IMR-90 (cell line): ENCODE results near the gene TRAPPC8.

ENCODE experiments used
- CEBPB ChIP-seq: IDR thresholded peaks from 2 replicates; pipeline ENCODE4 v1.6.1; 2012; ENCODE audit warnings: low read depth, low read length, improper control_type of control experiment
- ELK1 ChIP-seq: fragments of 150-350 bp; IDR thresholded peaks from 2 replicates; pipeline ENCODE4 v1.6.1; 2016; ENCODE audit warnings: low read depth, mild to moderate bottlenecking, low read length, moderate library complexity, borderline replicate concordance
- MAZ ChIP-seq: IDR thresholded peaks from 2 replicates; pipeline ENCODE4 v1.6.1; 2012; ENCODE audit warnings: low read depth, mild to moderate bottlenecking, low read length, improper control_type of control experiment, moderate library complexity, borderline replicate concordance
- MXI1 ChIP-seq: IDR thresholded peaks from 2 replicates; pipeline ENCODE4 v1.6.1; 2012; ENCODE audit warnings: low read depth, mild to moderate bottlenecking, low read length, moderate library complexity, borderline replicate concordance
- POLR2A ChIP-seq: IDR thresholded peaks from 2 replicates; pipeline ENCODE4 v1.6.1; 2012; ENCODE audit warnings: mild to moderate bottlenecking, low read depth, low read length
- RAD21 ChIP-seq: IDR thresholded peaks from 2 replicates; pipeline ENCODE4 v1.6.1; 2012; ENCODE audit warnings: low read length, improper control_type of control experiment
- RCOR1 ChIP-seq: IDR thresholded peaks from 2 replicates; pipeline ENCODE4 v1.6.1; 2012; ENCODE audit warnings: mild to moderate bottlenecking, low read length, improper control_type of control experiment; ENCODE audit not compliant: insufficient replicate concordance
- RFX5 ChIP-seq: IDR thresholded peaks from 2 replicates; pipeline ENCODE4 v1.8.0; 2012; ENCODE audit warnings: low read depth, mild to moderate bottlenecking, low read length, moderate library complexity
- SMC3 ChIP-seq: fragments of 150-350 bp; IDR thresholded peaks from 2 replicates; pipeline ENCODE4 v1.6.1; 2016; ENCODE audit warnings: low read depth, mild to moderate bottlenecking, antibody characterized with exemption, low read length, moderate library complexity
- TF ChIP-seq, protein P1 (sequence below): conservative IDR thresholded peaks from 2 replicates; pipeline ENCODE4 v1.5.1; 2012; ENCODE audit warnings: mild to moderate bottlenecking, low read depth, low read length, improper control_type of control experiment
- TF ChIP-seq, protein P2 (sequence below): fragments of 150-350 bp; IDR thresholded peaks from 2 replicates; pipeline ENCODE4 v1.6.1; 2017; ENCODE audit warnings: mild to moderate bottlenecking, antibody characterized with exemption, low read length, low read depth

DNA sequence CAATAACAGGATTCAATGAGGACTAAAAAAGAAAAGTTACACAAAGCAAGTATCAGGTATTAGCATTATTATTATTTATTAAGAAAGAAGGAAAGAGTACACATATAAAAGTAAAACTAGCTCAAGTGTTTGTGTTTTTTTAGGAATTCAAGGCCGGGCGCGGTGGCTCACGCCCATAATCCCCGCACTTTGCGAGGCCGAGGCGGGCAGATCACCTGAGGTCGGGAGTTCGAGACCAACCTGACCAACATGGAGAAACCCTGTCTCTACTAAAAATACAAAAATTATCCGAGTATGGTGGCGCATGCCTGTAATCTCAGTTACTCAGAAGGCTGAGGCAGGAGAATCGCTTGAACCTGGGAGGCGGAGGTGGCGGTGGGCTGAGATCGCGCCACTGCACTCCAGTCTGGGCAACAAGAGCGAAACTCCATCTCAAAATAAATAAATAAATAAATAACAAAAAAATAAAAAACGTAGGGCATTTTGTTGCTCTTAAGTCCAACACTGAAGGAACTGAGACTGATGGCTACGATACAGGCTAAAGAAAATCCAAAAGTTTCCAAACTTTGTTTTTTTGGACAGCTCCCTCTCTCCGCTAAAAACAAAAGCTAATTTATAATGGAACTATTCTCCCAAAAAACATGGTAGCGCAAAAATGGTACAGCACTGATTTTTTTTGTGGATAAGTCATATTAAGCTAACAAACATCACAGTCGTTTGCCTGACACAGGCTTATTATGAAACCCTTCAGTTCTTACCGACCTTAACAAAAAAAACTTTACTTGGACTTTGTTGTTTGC, 1.7 kb downstream of the TRAPPC8 start:
- TF ChIP-seq, protein P1, sequence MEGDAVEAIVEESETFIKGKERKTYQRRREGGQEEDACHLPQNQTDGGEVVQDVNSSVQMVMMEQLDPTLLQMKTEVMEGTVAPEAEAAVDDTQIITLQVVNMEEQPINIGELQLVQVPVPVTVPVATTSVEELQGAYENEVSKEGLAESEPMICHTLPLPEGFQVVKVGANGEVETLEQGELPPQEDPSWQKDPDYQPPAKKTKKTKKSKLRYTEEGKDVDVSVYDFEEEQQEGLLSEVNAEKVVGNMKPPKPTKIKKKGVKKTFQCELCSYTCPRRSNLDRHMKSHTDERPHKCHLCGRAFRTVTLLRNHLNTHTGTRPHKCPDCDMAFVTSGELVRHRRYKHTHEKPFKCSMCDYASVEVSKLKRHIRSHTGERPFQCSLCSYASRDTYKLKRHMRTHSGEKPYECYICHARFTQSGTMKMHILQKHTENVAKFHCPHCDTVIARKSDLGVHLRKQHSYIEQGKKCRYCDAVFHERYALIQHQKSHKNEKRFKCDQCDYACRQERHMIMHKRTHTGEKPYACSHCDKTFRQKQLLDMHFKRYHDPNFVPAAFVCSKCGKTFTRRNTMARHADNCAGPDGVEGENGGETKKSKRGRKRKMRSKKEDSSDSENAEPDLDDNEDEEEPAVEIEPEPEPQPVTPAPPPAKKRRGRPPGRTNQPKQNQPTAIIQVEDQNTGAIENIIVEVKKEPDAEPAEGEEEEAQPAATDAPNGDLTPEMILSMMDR, result no peak
- no peak for TF ChIP-seq RFX5
- TF ChIP-seq POLR2A, result no peak
- TF ChIP-seq ELK1, result no peak
- no peak for TF ChIP-seq MXI1
- no peak for TF ChIP-seq MAZ
- TF ChIP-seq RAD21, result no peak
- TF ChIP-seq, protein P2, sequence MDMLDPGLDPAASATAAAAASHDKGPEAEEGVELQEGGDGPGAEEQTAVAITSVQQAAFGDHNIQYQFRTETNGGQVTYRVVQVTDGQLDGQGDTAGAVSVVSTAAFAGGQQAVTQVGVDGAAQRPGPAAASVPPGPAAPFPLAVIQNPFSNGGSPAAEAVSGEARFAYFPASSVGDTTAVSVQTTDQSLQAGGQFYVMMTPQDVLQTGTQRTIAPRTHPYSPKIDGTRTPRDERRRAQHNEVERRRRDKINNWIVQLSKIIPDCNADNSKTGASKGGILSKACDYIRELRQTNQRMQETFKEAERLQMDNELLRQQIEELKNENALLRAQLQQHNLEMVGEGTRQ, result no peak
- TF ChIP-seq CEBPB, result no peak
- TF ChIP-seq RCOR1, result no peak
- TF ChIP-seq SMC3, result no peak
